Tibial nerve (tissue), 4 donors: Measurements from ENCODE around the gene POTEC. TPM values are rescaled to one million over a fixed set of nuclear protein-coding genes. Genes with fewer than 3 reads are reported as not detected.
"Not testable (repeated sequence)": the region's sequence is repeated elsewhere in the genome, so short reads cannot be mapped to it uniquely, and the experiment has no call there.

Experiments used
- DNase-seq, 2 donors: peaks; one replicate each; pipeline ENCODE4 v3.0.0-alpha.2; 2019; ENCODE audit warnings: low spot score in 2 of 2
- H3K27ac ChIP-seq, 4 donors: fragments of 200-600 bp; sonication (generic) in 3 of 4; one replicate each; pipeline ENCODE4 v1.5.1; 2017 to 2019; ENCODE audit warnings: mild to moderate bottlenecking in 1 of 4
- H3K27me3 ChIP-seq, 2 donors: fragments of 200-600 bp; sonication (generic) in 1 of 2; one replicate each; pipeline versions ENCODE4 v1.5.1 to v1.6.0; 2017 to 2019
- H3K36me3 ChIP-seq, 3 donors: fragments of 200-600 bp; sonication (generic); one replicate each; pipeline ENCODE4 v1.5.1; 2018 to 2019
- H3K4me1 ChIP-seq, 4 donors: fragments of 200-600 bp; sonication (generic) in 3 of 4; one replicate each; pipeline ENCODE4 v1.5.1; 2017 to 2019
- H3K4me3 ChIP-seq, 4 donors: fragments of 200-600 bp; sonication (generic) in 3 of 4; one replicate each; pipeline ENCODE4 v1.5.1; 2017 to 2019; ENCODE audit warnings: mild to moderate bottlenecking in 1 of 4, moderate library complexity in 1 of 4
- H3K9me3 ChIP-seq, 4 donors: fragments of 200-600 bp; sonication (generic) in 3 of 4; one replicate each; pipeline ENCODE4 v1.5.1; 2017 to 2019
- EP300 ChIP-seq, 2 donors: sonication (generic); formaldehyde crosslinking; IDR thresholded peaks; one replicate each; pipeline ENCODE4 v1.6.1; 2017; ENCODE audit warnings: antibody characterized with exemption in 2 of 2, mild to moderate bottlenecking in 1 of 2
- POLR2A ChIP-seq, 2 donors: fragments of 450-650 bp; IDR thresholded peaks; one replicate each; pipeline ENCODE4 v1.6.1; 2017; ENCODE audit warnings: antibody characterized with exemption in 2 of 2, mild to moderate bottlenecking in 2 of 2, moderate library complexity in 2 of 2
- WGBS, 2 donors: methylation state at CpG; one replicate each; pipeline ENCODE4 v1.1.5; 2018; 5-methylcytosine and 5-hydroxymethylcytosine counted together
- total RNA-seq, 4 donors: library from RNA; depleted of rRNA; stranded (reverse); fragments of >200 nt; gene quantifications; one replicate each; pipeline ENCODE4 v1.1.0, GENCODE V29; 2016
- TF ChIP-seq, protein P1 (sequence below), 5 experiments: fragments of 200-600 bp in 3 of 5; fragments of 450-650 bp in 2 of 5; sonication (generic) in 3 of 5; IDR thresholded peaks; one replicate each; pipeline ENCODE4 v1.5.1; 2016 to 2019; ENCODE audit warnings: antibody characterized with exemption in 5 of 5, mild to moderate bottlenecking in 3 of 5, moderate library complexity in 2 of 5

Gene POTEC
- not detected for total RNA-seq

DNA sequence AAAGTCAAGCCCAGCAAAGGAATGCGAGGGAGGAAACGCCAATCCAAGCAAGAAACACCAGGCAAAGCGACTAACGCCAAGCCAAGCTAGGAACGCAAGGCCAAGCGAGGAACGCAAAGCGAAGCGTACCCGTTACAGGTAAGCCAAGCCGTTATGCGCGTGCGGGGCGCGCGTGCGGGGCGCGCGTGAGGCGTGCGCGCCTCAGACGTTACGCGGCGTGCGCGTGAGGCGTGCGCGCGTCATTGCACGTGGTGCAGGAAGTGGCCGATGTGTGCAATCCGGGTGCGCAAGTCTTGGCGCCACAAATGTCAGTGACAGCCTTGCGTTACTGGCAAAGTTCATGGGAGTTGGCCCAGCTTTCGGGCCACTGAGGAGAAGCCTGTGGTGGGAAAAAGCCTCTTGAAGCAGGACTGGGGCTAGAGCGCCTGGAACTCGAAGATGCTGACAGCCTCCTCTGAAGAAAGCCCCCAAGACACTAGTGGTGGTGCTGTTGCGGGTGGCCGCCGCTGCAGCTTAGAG is at the start of gene POTEC:
Gene POTEC, minus strand, starts transcription at position 155 of the 519 bp plus-strand sequence. CDS start 454 bp downstream, outside the sequence.
- H3K27me3 ChIP-seq, H3K27ac ChIP-seq, DNase-seq, H3K4me1 ChIP-seq, H3K4me3 ChIP-seq, H3K9me3 ChIP-seq, H3K36me3 ChIP-seq: not testable (repeated sequence)
- 92 to 93% methylated on average over 43 of the region's 46 CpGs for WGBS, 2 donors

DNA sequence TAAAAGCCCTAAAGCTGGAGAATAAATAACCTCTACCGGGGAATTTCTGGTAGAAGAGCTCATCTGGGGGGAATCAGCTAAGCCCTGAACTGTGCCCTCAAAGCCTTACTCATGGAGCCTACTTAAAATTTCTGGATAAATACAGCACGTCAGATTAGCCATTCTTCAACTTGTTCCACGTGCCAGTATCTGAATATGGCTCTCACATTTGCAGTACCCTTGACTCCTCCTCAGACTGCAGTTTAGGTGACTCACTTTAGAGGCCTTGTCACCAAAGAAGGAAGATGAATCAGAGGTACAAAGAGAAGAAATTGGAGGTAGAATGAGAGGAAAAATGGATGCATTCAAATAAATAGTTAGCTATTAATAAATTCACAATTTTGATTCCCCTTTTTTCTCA is 34.6 kb upstream of the POTEC start:
- H3K27ac ChIP-seq: no peak overlapping the region
- H3K27me3 ChIP-seq: no peaks in the 10 kb centered on the region
- H3K36me3 ChIP-seq: no peaks in the 10 kb centered on the region
- H3K9me3 ChIP-seq: peaks cover 0 to 3% (median 0%) of the 10 kb centered on the region in 4 donors
- WGBS, 2 donors: 55 to 63% methylated on average over 3 of the region's 3 CpGs
- H3K4me3 ChIP-seq: no peak overlapping the region
- TF ChIP-seq, protein P1, sequence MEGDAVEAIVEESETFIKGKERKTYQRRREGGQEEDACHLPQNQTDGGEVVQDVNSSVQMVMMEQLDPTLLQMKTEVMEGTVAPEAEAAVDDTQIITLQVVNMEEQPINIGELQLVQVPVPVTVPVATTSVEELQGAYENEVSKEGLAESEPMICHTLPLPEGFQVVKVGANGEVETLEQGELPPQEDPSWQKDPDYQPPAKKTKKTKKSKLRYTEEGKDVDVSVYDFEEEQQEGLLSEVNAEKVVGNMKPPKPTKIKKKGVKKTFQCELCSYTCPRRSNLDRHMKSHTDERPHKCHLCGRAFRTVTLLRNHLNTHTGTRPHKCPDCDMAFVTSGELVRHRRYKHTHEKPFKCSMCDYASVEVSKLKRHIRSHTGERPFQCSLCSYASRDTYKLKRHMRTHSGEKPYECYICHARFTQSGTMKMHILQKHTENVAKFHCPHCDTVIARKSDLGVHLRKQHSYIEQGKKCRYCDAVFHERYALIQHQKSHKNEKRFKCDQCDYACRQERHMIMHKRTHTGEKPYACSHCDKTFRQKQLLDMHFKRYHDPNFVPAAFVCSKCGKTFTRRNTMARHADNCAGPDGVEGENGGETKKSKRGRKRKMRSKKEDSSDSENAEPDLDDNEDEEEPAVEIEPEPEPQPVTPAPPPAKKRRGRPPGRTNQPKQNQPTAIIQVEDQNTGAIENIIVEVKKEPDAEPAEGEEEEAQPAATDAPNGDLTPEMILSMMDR (IDR thresholded peaks at IDR 0.05): no peak
- TF ChIP-seq EP300 (IDR thresholded peaks at IDR 0.05) (no peak), POLR2A (IDR thresholded peaks at IDR 0.05) (no peak)
- no peak for DNase-seq
- H3K4me1 ChIP-seq: no peaks in the 10 kb centered on the region

DNA sequence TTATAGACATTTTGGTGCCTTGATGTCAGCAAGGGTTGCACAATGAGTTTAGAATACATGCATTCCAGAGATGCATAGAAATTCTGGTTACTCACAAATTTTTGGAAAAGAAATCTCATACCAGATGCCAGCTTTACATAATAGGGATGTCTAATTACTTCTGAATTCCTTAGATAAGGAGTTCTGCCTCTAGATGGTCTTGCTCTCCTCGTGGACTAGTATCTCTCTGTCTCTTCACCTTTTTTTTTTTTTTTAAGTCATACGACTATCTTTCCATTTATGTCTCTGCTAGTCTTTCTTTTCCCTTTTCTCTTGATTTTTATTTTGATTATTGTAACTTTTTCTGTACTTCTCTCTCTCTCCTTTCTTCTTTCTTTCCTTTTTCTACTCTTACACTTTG is 16.1 kb upstream of the POTEC start:
- not testable (repeated sequence) for H3K9me3 ChIP-seq, H3K27me3 ChIP-seq, H3K4me1 ChIP-seq, DNase-seq, H3K36me3 ChIP-seq, H3K27ac ChIP-seq, H3K4me3 ChIP-seq
- no CpG with 5 or more reads among the region's 2 CpGs for WGBS, 2 donors

DNA sequence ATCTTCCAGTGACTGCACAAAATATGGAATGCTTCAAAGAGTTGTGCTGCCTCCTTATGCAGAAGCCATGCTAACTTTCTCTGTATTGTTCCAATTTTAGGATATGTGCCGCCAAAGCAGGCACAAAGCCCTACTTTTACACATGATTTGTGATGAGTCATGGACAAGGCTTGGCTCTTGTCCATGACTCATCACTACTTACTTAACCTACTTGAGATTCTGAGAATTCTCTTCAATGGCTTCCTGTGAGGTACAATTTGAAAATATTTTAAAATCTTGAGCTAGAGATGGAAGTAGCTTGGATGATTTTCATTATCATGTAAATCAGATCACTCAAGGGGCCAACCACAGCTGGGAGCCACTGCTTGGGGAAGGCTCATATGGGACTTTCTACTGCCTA is 11.7 kb downstream of the POTEC start:
- H3K36me3 ChIP-seq: not testable (repeated sequence)

DNA sequence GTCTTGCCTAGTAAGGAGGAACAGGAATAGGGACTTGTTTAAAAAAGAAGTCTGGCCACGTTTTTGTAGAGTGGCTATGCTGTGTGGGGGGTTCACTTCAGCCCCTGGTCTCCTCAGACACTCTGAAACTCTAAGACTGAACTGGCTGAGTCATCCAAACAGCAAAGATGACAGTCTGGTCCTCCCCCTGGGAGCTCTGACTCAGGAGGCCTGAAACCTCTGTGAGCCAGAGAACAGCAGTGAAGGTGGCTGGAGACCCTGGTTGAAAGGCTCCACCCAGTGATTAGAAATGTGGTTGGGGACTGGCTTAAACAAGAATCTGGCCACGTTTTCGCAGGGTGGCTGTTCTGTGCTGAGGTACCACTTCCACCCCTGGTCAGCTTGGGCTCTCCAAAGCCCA is 32.7 kb downstream of the POTEC start:
- not testable (repeated sequence) for H3K27me3 ChIP-seq, DNase-seq, H3K9me3 ChIP-seq, H3K36me3 ChIP-seq, H3K27ac ChIP-seq, H3K4me1 ChIP-seq, H3K4me3 ChIP-seq
- 0 to 14% methylated on average over 1 of the region's 3 CpGs for WGBS, 2 donors

More for the DNA sequence above, 11.7 kb downstream of the POTEC start:
- H3K4me3 ChIP-seq, H3K9me3 ChIP-seq, H3K27me3 ChIP-seq, H3K27ac ChIP-seq, DNase-seq, H3K4me1 ChIP-seq: not testable (repeated sequence)
- 50 to 100% methylated on average over 1 of the region's 1 CpG for WGBS, 2 donors

DNA sequence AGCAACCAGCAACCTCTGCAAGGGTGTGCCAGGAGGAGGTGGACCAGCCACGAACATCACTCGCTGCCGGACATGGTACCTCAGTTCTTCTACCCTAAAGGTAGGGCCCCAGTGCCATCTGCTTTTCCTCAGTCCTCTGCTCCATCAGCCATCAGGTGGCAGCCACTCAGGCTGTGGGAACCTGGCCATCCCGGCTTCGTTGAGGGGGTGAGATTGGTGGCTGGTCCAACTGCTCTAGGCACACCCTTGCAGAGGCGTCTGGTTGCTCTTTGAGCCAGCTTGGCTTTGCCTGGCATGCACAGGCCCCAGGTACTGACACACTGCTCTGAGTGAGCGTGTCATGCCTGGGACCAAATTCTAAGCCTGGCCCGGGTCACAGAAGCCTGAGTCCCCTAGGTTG is 39.7 kb downstream of the POTEC start:
- H3K27ac ChIP-seq, H3K4me1 ChIP-seq, H3K4me3 ChIP-seq, H3K27me3 ChIP-seq, DNase-seq, H3K36me3 ChIP-seq, H3K9me3 ChIP-seq: not testable (repeated sequence)
- 86 to 97% methylated on average over 3 to 6 of the region's 8 CpGs for WGBS, 2 donors

DNA sequence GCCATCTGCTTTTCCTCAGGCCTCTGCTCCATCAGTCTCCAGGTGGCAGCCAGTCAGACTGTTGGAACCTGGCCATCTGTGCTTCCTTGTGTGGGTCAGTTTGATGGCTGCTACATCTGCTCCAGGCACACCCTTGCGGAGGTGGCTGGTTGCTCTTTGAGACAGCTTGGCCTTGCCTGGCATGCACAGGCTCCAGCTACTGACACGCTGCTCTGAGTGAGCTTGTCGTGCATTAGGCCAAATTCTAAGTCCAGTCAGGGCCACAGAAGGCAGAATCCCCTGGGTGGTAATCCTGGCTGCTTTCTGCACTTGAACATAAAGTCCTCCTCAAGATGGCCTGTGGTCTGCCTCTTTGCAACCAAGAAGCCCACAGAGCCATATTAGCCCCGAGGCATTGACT is 41.5 kb downstream of the POTEC start:
- not testable (repeated sequence) for H3K27me3 ChIP-seq, H3K4me3 ChIP-seq, H3K36me3 ChIP-seq, H3K27ac ChIP-seq, DNase-seq, H3K4me1 ChIP-seq, H3K9me3 ChIP-seq
- whole genome bisulfite sequencing, 2 donors: 71 to 77% methylated on average over 4 of the region's 4 CpGs

DNA sequence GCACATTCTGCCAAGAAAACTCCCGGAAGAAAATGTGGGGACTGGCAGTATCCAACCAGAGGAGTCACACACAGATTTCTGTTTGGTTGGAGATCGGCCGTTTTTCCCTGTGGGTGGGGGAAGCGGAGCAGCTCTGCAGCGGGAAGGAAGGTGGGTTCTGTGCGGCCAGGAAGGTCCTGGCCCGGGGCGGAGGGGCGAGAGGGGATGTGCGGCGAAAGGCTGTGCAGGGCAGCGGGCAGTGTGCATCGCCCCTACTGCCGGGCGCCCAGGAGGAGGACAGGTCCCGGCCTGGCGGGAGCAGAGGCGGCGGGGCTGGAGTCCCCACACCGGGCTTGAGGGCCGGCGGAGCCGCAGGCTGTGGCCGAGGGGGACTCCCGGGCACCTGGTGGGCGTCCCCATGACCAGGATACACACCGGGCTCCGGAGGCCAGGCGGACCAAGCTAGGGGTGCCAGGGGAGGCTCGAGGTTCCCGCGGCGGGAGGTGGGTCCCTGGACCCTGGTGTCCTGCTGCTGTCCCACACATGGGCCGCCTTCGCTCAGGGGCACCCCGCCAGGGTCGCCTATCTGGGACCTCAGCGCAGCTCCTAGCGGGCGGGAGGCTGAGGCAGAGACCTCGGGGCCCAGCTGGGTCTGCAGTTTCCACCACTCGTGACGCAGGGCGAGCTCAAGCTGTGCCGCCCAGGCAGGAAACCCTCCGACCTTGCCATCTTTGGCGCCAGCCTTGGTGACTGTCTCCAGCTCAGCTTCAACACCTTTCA is 54.0 kb downstream of the POTEC start:
- H3K27me3 ChIP-seq, H3K9me3 ChIP-seq, H3K36me3 ChIP-seq, H3K4me1 ChIP-seq, H3K4me3 ChIP-seq, H3K27ac ChIP-seq, DNase-seq: not testable (repeated sequence)
- WGBS, 2 donors: 74 to 81% methylated on average over 33 to 36 of the region's 47 CpGs

DNA sequence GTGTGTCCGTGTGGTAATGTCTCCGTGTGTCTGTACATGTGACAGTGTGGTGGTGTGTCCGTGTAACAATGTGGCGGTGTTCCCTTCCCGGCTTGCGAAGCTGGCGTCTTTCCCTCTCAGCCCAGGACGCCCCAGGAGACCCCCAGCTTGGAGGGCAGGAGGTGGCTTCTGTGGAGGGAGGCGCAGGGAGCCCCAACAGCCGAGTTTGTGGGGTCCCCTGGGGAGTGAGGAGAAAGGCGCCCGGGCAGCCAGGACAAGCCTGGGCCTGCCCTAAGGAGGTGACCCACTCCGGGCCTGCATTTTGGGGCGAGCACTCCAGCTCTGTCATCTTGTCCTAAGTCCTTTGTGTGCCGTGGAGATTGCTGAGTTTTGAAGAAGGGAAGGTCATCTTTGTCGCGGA is 54.6 kb downstream of the POTEC start:
- not testable (repeated sequence) for DNase-seq, H3K36me3 ChIP-seq, H3K9me3 ChIP-seq, H3K4me1 ChIP-seq, H3K27ac ChIP-seq, H3K27me3 ChIP-seq, H3K4me3 ChIP-seq
- 86 to 88% methylated on average over 17 of the region's 17 CpGs for WGBS, 2 donors

DNA sequence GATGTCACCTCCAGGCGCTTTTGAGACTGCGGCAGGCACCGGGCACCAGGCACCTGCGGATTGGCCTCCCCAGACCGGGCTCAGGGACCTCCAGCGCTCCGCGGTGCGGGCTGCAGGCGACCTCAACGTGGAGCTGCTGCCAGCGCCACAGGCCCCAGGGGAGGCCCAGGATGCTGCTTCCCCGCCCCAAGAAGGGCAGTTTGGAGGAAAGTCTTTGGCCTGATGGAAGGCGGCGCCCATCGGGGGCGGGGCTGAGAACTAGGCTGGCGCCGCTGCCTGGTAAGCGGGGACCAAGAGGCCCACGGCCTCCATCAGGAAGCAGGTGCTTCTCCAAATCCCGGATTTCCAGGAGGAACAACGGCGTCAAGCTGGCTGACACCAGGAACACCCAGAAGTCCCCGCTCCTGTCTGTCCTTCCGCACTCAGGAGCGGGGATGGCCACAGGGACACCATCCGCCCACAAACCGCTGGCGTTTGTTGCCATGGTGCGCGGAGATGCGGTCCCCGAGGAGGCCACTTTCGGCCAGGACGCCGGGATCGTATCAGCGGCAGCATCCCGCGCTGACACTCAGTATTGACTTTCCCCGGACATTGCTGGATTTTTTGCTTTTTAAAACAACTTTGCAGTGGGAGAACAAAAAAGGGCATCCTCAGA is 56.3 kb downstream of the POTEC start:
- 88 to 97% methylated on average over 25 to 30 of the region's 42 CpGs for WGBS, 2 donors
- not testable (repeated sequence) for H3K27ac ChIP-seq, H3K36me3 ChIP-seq, H3K4me1 ChIP-seq, DNase-seq, H3K4me3 ChIP-seq, H3K27me3 ChIP-seq, H3K9me3 ChIP-seq

DNA sequence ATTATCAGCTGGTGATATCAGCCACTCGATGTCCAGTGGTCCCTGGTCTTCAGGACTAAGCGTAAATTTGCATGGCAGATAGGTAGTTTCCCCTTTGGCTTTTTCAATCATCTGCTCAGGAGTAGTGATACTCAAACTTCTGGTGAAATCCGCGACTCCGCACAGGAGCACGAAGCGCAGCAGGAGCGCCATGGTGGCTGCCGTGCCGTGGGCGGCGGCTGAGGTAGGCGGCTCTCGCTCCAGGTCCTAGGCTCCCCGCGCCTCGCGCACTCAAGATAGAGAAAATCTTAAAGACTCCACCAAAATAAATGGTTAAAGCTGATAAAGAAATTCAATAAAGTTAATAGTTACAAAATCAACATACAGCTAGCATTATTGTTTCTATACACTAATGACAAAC is 64.3 kb downstream of the POTEC start:
- WGBS, 2 donors: 93 to 94% methylated on average over 18 of the region's 18 CpGs
- DNase-seq, H3K27ac ChIP-seq, H3K27me3 ChIP-seq, H3K4me1 ChIP-seq, H3K4me3 ChIP-seq, H3K9me3 ChIP-seq, H3K36me3 ChIP-seq: not testable (repeated sequence)

DNA sequence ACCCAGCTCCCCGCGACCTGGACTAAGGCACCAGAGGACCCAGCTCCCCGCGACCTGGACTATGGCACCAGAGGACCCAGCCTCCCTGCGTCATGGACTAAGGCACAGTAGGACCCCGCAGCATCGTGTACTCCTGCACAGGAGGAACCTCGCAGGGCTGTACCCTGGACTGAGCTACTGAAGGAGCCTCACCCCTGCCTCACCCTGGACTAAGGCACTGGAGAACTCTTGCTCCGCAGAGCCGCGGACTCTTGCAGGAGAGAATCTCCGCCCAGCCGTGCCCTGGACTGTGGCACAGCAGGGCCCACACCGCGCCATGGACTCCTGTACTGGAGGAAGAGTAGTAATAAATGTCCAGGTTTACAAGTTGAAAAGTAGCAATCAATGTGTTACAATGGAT is 67.9 kb downstream of the POTEC start:
- H3K27me3 ChIP-seq, H3K9me3 ChIP-seq, H3K36me3 ChIP-seq, H3K4me1 ChIP-seq, H3K27ac ChIP-seq, DNase-seq, H3K4me3 ChIP-seq: not testable (repeated sequence)
- WGBS, 2 donors: 94 to 99% methylated on average over 8 to 11 of the region's 15 CpGs
